CD4-positive, CD25-positive, alpha-beta regulatory T cell (primary cell): Measurements from ENCODE around the gene FMNL1. TPM values are rescaled to one million over a fixed set of nuclear protein-coding genes. Genes with fewer than 3 reads are reported as not detected.

ENCODE experiments used
- ATAC-seq, 2 donors: fragments of 150-1000 bp; cut with Tn5 transposase; one replicate each; pipeline ENCODE4 v1.10.0; 2021; ENCODE audit warnings: low read depth in 2 of 2, moderate number of reproducible peaks in 2 of 2, moderate library complexity in 1 of 2
- DNase-seq, 3 donors: peaks; one replicate each; pipeline versions ENCODE4 v3.0.0 to v3.0.0-alpha.2; 2012 to 2022; ENCODE audit warnings: mixed read lengths in 1 of 3
- H3K27ac ChIP-seq: one replicate; pipeline ENCODE4 v1.7.0; 2013; ENCODE audit warnings: mild to moderate bottlenecking, low read length; ENCODE audit not compliant: insufficient read depth, poor library complexity, severe bottlenecking
- H3K27me3 ChIP-seq: one replicate; pipeline ENCODE4 v1.7.0; 2013; ENCODE audit warnings: low read length; ENCODE audit not compliant: control insufficient read depth, insufficient read depth
- H3K36me3 ChIP-seq: one replicate; pipeline ENCODE4 v1.7.0; 2013; ENCODE audit warnings: mild to moderate bottlenecking, low read length, moderate library complexity; ENCODE audit not compliant: control insufficient read depth, insufficient read depth
- H3K4me1 ChIP-seq: 2 replicates; pipeline ENCODE4 v1.7.0; 2013; ENCODE audit warnings: mild to moderate bottlenecking, low read length; ENCODE audit not compliant: insufficient read depth, control insufficient read depth, poor library complexity, severe bottlenecking
- H3K4me3 ChIP-seq: one replicate; pipeline ENCODE4 v1.7.0; 2013; ENCODE audit warnings: low read depth, mild to moderate bottlenecking, low read length, moderate library complexity
- H3K9me3 ChIP-seq, 2 experiments: 1 replicate in 1 of 2; 2 replicates in 1 of 2; pipeline ENCODE4 v1.7.0; 2013; ENCODE audit warnings: low read length in 2 of 2, mild to moderate bottlenecking in 1 of 2, moderate library complexity in 1 of 2; ENCODE audit not compliant: control insufficient read depth in 2 of 2
- H3K27ac Mint-ChIP-seq, 3 donors: one replicate each; pipeline ENCODE4 v1.8.0; 2020 to 2022; ENCODE audit warnings: mild to moderate bottlenecking in 3 of 3, mixed read lengths in 3 of 3, moderate library complexity in 2 of 3
- H3K27me3 Mint-ChIP-seq: one replicate; pipeline ENCODE4 v1.8.0; 2022; ENCODE audit warnings: mild to moderate bottlenecking, mixed read lengths
- H3K36me3 Mint-ChIP-seq: one replicate; pipeline ENCODE4 v1.8.0; 2020; ENCODE audit warnings: mixed read lengths
- H3K4me1 Mint-ChIP-seq, 4 donors: one replicate each; pipeline ENCODE4 v1.8.0; 2020 to 2022; ENCODE audit warnings: mixed read lengths in 4 of 4, mild to moderate bottlenecking in 1 of 4
- H3K4me3 Mint-ChIP-seq, 4 donors: one replicate each; pipeline ENCODE4 v1.8.0; 2020 to 2022; ENCODE audit warnings: mild to moderate bottlenecking in 4 of 4, mixed read lengths in 4 of 4, moderate library complexity in 3 of 4
- H3K9me3 Mint-ChIP-seq, 7 donors: one replicate each; pipeline ENCODE4 v1.8.0; 2020 to 2022; ENCODE audit warnings: mixed read lengths in 7 of 7, mild to moderate bottlenecking in 3 of 7, moderate library complexity in 2 of 7
- polyA plus RNA-seq, 4 donors: library from polyadenylated mRNA; unstranded; fragments of 300-500 nt; fragmentation: Illumina TruSeq; gene quantifications; one replicate each; pipeline ENCODE4 v1.2.3, GENCODE V29; 2021
- total RNA-seq: library from RNA; stranded (reverse); gene quantifications from one replicate; pipeline ENCODE4 v1.2.3, GENCODE V29; 2022

The FMNL1 gene
- total and polyA plus RNA-seq, 5 donors from 2014 or later, result 22.8 to 575 (median 25.8) TPM

DNA sequence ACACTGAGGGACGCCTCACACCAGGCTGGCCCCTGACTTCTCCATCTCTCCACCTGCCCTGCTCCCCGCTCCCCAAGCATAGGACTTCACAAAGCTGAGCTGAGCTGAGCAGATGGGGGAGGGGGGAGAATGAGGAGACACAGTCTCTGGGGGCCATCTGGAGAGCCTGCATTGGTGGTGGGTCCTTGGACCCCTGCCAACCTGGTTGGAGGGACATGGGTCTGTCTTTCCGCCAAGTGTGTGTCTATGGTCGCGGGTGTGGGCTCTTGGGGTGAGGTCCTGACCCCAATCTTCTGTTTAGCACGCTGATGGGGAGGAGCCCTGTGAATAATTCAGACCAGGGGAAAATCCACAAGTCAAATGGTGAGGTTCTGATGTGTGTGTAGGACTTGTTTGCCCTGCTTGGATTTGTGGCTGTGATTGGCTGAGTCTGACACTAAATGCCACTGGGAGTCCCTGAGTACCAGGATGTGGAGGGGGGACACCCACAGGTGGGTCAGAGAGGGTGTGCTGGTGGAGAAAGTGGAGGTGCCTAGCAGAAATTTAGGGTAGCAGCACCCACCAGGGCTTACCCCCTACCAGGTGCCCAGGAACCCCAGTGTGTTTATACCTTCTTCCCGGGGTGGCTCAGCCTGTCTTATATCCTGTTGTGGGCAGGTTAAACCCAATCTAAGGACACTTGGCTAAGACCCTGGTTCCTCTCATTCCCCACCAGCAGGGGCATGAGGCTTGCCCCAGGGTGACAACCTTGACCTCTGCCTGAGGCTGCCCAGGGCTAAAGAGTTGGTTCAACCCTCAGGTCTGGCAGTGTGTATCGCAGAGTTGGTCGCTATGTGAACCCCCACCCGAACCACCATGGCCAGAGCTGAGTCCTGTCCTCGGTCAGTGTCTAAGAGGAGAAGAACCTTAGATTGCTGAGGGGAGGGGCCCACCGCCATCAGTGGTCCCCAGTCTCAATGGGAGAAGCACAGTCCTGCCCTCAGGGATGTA lies 2.1 kb downstream of the FMNL1 start:
- Mint-ChIP-seq H3K27me3 (peaks cover 18% of the 10 kb centered on the region), H3K27ac (peak overlapping the region; percentile 99 to 100 (median 100)), H3K36me3 (peaks cover 15% of the 10 kb centered on the region), H3K4me3 (peak overlapping the region; percentile 86 to 100 (median 99)), H3K4me1 (peaks cover 0 to 67% (median 39%) of the 10 kb centered on the region in 4 donors), H3K9me3 (peaks cover 0 to 2% (median 0%) of the 10 kb centered on the region in 7 donors)
- Histone ChIP-seq H3K36me3 (no peaks in the 10 kb centered on the region), H3K27ac (peak overlapping the region; percentile 98), H3K27me3 (no peaks in the 10 kb centered on the region), H3K9me3 (no peaks in the 10 kb centered on the region), H3K4me1 (peaks cover 84% of the 10 kb centered on the region), H3K4me3 (peak overlapping the region; percentile 91)
- ATAC-seq (no peak), DNase-seq (peak in 2 of 3 donors; percentile 24 to 67)

- Mint-ChIP-seq H3K27me3 (peaks cover 18% of the 10 kb centered on the region), H3K36me3 (peaks cover 14% of the 10 kb centered on the region), H3K4me1 (peaks cover 0 to 67% (median 34%) of the 10 kb centered on the region in 4 donors), H3K27ac (peak overlapping the region; percentile 99 to 100 (median 100)), H3K4me3 (peak overlapping the region; percentile 86 to 100 (median 99)), H3K9me3 (peaks cover 0 to 2% (median 0%) of the 10 kb centered on the region in 7 donors)
- peak overlapping the region; percentile 91 for H3K4me3 ChIP-seq
- H3K27ac ChIP-seq, result peak overlapping the region; percentile 98
- DNase-seq (peak in 1 of 3 donors; percentile 55), ATAC-seq (no peak)
- no peaks in the 10 kb centered on the region for H3K36me3 ChIP-seq
- H3K4me1 ChIP-seq, result peaks cover 84% of the 10 kb centered on the region
- no peaks in the 10 kb centered on the region for H3K27me3 ChIP-seq
- no peaks in the 10 kb centered on the region for H3K9me3 ChIP-seq
Measured at GRCh38 chr17:45224671-45225050, 3.0 kb downstream of the FMNL1 start.

DNA sequence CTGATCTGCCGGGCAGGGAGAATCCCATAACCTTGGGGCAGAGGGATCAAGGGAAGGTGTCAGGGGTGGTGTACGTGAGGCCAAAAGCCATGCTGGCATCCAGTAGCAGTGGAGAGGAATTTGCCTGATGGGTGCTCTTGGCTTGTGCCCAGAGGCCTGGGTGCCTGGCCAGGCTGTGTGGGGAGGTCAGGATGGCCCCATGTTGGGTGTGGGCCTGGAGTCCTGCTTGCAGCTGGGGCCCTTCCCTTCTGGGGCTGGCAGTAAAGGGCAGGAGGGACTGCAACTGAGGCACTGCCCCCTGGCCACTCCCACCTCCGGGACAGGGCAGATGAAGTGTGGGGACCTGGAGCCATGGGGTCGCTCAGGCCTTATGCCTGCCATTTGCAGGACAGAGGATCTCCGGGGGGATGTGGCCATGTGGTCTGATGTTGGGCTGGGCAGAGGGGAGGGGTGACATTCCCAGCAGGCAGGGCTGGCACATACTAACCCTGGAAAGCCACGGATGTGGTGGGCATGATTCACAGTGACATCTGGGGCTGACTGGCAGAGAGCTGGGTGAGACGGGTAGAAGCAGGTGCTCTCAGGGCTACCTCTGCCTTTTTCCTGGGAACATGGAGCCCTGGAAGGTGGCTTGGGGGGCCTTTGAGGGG lies 3.5 kb downstream of the FMNL1 start:
- peak overlapping the region; percentile 98 for H3K27ac ChIP-seq
- no peaks in the 10 kb centered on the region for H3K27me3 ChIP-seq
- peaks cover 84% of the 10 kb centered on the region for H3K4me1 ChIP-seq
- no peaks in the 10 kb centered on the region for H3K9me3 Mint-ChIP-seq
- peaks cover 18% of the 10 kb centered on the region for H3K27me3 Mint-ChIP-seq
- H3K4me3 ChIP-seq, result peak overlapping the region; percentile 91
- H3K36me3 Mint-ChIP-seq, result peaks cover 14% of the 10 kb centered on the region
- peaks cover 0 to 67% (median 30%) of the 10 kb centered on the region in 4 donors for H3K4me1 Mint-ChIP-seq
- peak in 2 of 3 donors; percentile 35 to 59 for DNase-seq
- H3K4me3 Mint-ChIP-seq, result peak overlapping the region; percentile 86 to 100 (median 99)
- H3K36me3 ChIP-seq, result peaks cover under 1% of the 10 kb centered on the region
- peak overlapping the region; percentile 99 to 100 (median 100) for H3K27ac Mint-ChIP-seq
- H3K9me3 ChIP-seq, result no peaks in the 10 kb centered on the region
- ATAC-seq, result no peak

DNA sequence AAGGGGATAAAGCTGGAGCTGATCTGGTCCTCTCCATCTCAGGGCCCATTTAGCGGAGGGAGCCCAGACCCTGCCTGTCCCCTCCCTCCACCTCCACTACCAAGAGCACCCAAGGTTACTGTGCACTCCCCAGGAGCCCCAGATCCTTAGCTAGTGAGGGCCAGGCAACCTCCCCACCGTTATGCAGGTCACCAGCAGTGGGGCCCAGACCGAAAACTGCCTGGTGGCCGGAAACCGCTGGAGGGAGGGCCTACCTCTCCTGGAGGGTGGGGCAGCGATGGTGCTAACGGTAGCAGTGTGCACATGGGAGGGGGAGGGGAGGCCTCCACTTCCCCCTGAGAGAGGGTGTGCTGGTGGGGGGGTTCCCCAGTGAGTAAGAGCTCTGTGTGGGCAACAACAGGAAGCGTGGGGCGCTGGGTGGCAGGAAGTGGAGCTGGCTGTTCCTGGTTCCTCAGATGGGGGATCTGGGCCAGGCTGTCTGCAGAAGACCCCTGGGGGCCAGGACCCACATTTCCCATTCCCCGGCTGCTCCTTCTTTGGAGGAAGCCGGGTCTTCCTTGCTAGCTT lies 4.4 kb downstream of the FMNL1 start:
- H3K9me3 Mint-ChIP-seq, result no peaks in the 10 kb centered on the region

GRCh38 chr17:45226576-45226975 lies 4.9 kb downstream of the FMNL1 start:
- DNase-seq, result no peak
- H3K36me3 Mint-ChIP-seq, result peaks cover 14% of the 10 kb centered on the region
- H3K9me3 ChIP-seq, result no peaks in the 10 kb centered on the region

More for the DNA sequence above, 4.4 kb downstream of the FMNL1 start:
- H3K4me1 Mint-ChIP-seq, result peaks cover 0 to 68% (median 32%) of the 10 kb centered on the region in 4 donors
- Histone ChIP-seq H3K27me3 (no peaks in the 10 kb centered on the region), H3K4me3 (peak overlapping the region; percentile 91), H3K9me3 (no peaks in the 10 kb centered on the region), H3K27ac (peak overlapping the region; percentile 98), H3K4me1 (peaks cover 84% of the 10 kb centered on the region), H3K36me3 (peaks cover 9% of the 10 kb centered on the region)
- H3K36me3 Mint-ChIP-seq, result peaks cover 14% of the 10 kb centered on the region
- H3K4me3 Mint-ChIP-seq, result peak overlapping the region; percentile 86 to 100 (median 99)
- H3K27ac Mint-ChIP-seq, result peak overlapping the region; percentile 99 to 100 (median 100)
- peaks cover 18% of the 10 kb centered on the region for H3K27me3 Mint-ChIP-seq
- ATAC-seq (peak; percentile 83 to 85), DNase-seq (peak; percentile 92 to 100 (median 94))

GRCh38 chr17:45227101-45227925 lies 5.6 kb downstream of the FMNL1 start:
- Mint-ChIP-seq H3K4me1 (peaks cover 0 to 80% (median 40%) of the 10 kb centered on the region in 4 donors), H3K36me3 (peaks cover 15% of the 10 kb centered on the region), H3K9me3 (no peaks in the 10 kb centered on the region), H3K27ac (peak overlapping the region; percentile 99 to 100 (median 100)), H3K27me3 (peaks cover 18% of the 10 kb centered on the region), H3K4me3 (peak overlapping the region; percentile 86 to 100 (median 99))
- no peak for ATAC-seq
- Histone ChIP-seq H3K9me3 (no peaks in the 10 kb centered on the region), H3K4me3 (peak overlapping the region; percentile 87), H3K27ac (peak overlapping the region; percentile 98), H3K4me1 (peaks cover 94% of the 10 kb centered on the region), H3K36me3 (peaks cover 14% of the 10 kb centered on the region), H3K27me3 (no peaks in the 10 kb centered on the region)
- peak in 1 of 3 donors; percentile 54 for DNase-seq

More at GRCh38 chr17:45226576-45226975, 4.9 kb downstream of the FMNL1 start:
- peaks cover 0 to 73% (median 34%) of the 10 kb centered on the region in 4 donors for H3K4me1 Mint-ChIP-seq
- no peaks in the 10 kb centered on the region for H3K9me3 Mint-ChIP-seq
- peaks cover 18% of the 10 kb centered on the region for H3K27me3 Mint-ChIP-seq
- H3K4me1 ChIP-seq, result peaks cover 87% of the 10 kb centered on the region
- peak overlapping the region; percentile 99 to 100 (median 100) for H3K27ac Mint-ChIP-seq
- no peak for ATAC-seq
- peak overlapping the region; percentile 87 for H3K4me3 ChIP-seq
- peak overlapping the region; percentile 86 to 100 (median 99) for H3K4me3 Mint-ChIP-seq
- no peaks in the 10 kb centered on the region for H3K27me3 ChIP-seq
- H3K27ac ChIP-seq, result peak overlapping the region; percentile 98
- peaks cover 9% of the 10 kb centered on the region for H3K36me3 ChIP-seq
